SK-MEL-5 (cell line): Measurements from ENCODE around the gene KRTAP10-5. TPM values are rescaled to one million over a fixed set of nuclear protein-coding genes. Genes with fewer than 3 reads are reported as not detected.
"Not testable (repeated sequence)": the region's sequence is repeated elsewhere in the genome, so short reads cannot be mapped to it uniquely, and the experiment has no call there.

Experiments
- DNase-seq: peaks from one replicate; pipeline ENCODE4 v3.0.0-alpha.2; 2016; ENCODE audit warnings: low read depth, low spot score
- in situ Hi-C: cut with HindIII; loops from 2 replicates; pipeline ENCODE4 v1.10.0; 2016; ENCODE audit warnings: low sequenced_read_pairs, high pct_unique_total_duplicates, low pct_unique_long_range_greater_than_20kb
- total RNA-seq: library from RNA; depleted of rRNA; stranded (reverse); fragments of >200 nt; shearing (Covaris generic); gene quantifications from 2 replicates; pipeline ENCODE4 v1.2.3, GENCODE V29; 2014

KRTAP10-5 gene
- total RNA-seq, 1 experiment from 2014 or later: not detected

- no peak for DNase-seq
- in situ Hi-C loops: no loop called here
Observed at GRCh38 chr21:44613386-44614155, 33.2 kb upstream of the KRTAP10-5 start.

- no peak for DNase-seq
- in situ Hi-C loops: no loop called here
Observed at GRCh38 chr21:44612669-44613229, 32.3 kb upstream of the KRTAP10-5 start.

DNA sequence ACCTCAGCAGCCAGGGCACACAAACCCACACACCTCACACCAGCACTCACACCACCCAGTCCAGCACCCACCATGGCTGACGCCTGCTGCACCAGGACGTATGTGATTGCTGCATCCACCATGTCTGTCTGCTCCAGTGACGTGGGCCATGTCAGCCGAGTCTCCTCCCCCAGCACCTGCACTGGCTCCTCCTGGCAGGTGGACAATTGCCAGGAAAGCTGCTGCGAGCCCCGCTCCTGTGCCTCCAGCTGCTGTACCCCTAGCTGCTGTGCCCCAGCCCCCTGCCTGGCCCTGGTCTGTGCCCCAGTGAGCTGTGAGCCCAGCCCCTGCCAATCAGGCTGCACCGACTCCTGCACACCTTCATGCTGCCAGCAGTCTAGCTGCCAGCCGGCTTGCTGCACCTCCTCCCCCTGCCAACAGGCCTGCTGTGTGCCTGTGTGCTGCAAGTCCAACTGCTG lies 31.7 kb upstream of the KRTAP10-5 start, which contains the start of gene KRTAP10-8:
KRTAP10-8 (plus strand) TSS at position 51 of the 458 bp plus-strand sequence; CDS start at position 73, 22 bp downstream.
- no peak for DNase-seq
- in situ Hi-C loops: no loop called here

DNA sequence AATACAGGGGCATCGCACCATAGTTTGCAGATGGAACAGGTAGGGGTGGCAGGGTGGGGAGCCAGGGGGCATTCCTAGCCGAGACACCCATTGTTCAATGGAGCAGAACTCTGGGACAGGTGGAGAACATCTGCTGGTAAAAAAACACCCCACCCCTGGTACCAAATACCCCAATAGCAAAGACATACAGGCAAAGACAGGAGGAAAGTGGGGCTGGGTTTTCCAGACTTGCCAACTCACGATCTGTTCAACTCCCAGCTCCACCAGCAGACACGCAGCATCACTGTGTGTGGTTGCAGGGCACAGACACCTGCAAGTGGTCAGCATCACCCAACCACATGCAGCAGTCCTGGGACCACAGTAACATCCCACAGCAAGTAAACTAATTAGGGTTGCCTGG lies 31.1 kb upstream of the KRTAP10-5 start:
- in situ Hi-C loops: no loop called here
- no peak for DNase-seq

GRCh38 chr21:44610157-44610843 lies 29.9 kb upstream of the KRTAP10-5 start:
- in situ Hi-C loops, DNase-seq: not testable (repeated sequence)

DNA sequence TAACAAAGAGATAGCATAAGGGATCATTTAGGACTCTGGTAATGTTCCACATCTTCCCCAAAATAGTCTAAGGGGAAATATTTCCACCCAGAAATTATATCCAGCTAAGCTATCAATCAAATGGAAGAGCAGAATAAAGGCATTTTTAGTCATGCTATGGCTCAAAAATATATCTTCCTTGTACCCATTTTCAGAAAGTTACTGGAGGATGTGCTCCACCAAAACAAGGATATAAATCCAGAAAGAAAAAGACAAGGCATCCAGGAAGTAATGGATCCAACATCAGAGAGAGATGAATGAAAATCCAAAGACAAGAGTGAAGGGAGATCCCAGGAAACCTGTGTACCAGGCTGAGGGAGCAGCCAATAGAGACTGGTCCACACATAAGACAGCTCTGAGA lies 28.8 kb upstream of the KRTAP10-5 start:
- no peak for DNase-seq
- in situ Hi-C loops: no loop called here

GRCh38 chr21:44606495-44606894 lies 26.1 kb upstream of the KRTAP10-5 start:
- in situ Hi-C loops: no loop called here
- DNase-seq: no peak

DNA sequence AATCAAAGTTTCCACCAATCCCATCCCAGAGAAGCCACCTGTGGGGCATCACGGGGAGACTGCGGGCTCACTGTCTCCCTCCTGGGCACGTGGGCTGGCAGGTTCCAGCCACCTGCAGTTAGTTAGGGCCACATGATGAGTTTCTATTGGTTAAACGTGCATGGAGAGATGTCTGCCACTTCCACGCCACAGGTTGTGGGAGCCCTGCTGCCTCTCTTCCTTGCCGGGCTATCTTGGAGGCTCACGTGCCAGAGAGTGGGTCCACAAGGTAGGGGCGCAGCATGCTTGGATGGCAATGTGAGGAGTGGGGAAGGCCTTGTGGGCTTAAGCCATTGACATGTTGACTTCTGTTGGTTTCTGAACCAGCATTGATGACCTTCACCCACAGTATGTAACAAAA lies 23.5 kb upstream of the KRTAP10-5 start:
- in situ Hi-C loops: no loop called here
- no peak for DNase-seq

DNA sequence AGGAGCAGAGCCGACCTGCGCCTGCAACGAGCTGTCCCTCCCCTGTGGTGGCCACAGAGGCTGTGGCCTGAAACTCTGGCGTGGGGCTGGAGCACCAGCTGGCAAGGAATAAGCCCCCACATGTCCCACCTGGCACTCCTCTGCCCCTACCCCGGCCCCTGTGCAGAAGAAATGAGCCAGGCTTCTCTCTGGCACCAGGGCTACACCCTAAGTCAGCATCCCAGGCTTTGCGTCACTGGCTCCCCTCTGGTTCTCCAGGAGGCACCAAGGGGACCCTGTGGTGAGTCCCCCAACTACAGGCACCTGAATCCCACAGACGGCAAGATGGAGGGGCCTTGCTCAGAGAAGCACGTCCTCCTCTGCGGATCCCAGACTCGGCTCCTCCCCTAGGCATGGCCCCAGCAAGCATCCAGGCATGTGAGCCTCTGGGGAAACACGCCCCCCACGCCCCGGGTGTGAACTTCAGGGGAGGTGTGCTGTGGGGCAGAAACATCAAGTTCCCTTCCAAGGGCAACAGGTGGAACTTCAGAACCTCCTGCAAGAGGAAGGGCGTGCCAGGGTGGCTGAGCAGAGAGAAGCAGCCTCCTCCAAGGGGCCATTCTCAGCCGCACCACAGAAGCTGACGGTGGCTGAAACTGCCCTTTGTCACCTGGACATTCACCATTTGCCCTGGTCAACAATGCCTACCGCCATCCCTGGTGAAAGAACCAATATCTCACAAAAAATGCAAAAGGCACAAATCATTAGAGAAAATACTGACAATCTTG lies 22.9 kb upstream of the KRTAP10-5 start:
- no peak for DNase-seq
- in situ Hi-C loops: no loop called here

DNA sequence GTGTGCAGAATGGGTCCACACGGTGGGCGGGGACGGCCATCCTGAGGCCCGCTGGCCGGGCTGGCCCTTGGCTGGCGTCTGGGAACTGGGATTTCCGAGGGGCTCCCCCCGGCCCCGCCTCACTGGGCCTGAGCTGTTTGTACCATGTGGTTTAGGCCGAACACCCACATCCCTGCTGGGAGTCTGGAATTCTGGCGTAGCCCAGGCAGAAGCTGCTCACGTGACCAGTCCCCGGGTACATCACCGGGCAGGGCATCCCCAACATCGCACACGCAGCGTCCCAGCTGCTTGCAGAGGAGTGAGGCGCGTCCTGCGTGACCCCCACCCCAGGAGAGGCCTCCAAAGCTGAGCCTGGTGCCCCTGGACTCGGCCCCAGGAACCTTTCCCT lies 22.1 kb upstream of the KRTAP10-5 start:
- DNase-seq: no peak
- in situ Hi-C loops: no loop called here

GRCh38 chr21:44601596-44602462 lies 21.4 kb upstream of the KRTAP10-5 start:
- no peak for DNase-seq
- in situ Hi-C loops: no loop called here

- in situ Hi-C loops: not testable (repeated sequence)
- DNase-seq: peak; percentile 11
Observed at GRCh38 chr21:44601091-44601490, 20.7 kb upstream of the KRTAP10-5 start.

GRCh38 chr21:44600118-44600978 lies 19.9 kb upstream of the KRTAP10-5 start, which contains the start of gene KRTAP10-7:
Gene KRTAP10-7, plus strand, starts transcription at chr21:44600597. Its CDS starts 25 bp downstream, at chr21:44600622.
- in situ Hi-C loops, DNase-seq: not testable (repeated sequence)

GRCh38 chr21:44599264-44600029 lies 19.0 kb upstream of the KRTAP10-5 start:
- in situ Hi-C loops: no loop called here
- DNase-seq: no peak

DNA sequence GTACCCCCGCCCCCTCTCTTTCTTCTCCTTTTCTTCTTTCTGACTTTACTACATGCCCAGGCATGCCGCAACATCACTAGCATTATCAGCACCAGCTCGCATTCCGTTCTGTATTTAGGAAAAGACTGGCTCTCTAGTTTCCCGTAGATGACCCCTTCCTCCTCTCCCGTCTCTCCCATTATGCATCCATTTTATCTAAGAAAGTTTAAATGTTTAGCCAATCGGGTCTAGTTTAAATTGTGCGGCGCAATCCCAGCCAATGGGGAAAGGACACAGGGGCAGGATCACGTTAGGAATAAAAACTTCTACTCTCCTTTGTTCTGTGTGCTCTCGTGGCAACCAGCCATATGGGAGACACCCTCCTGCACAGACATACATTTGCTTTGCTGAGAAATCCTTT lies 17.7 kb upstream of the KRTAP10-5 start:
- DNase-seq: no peak
- in situ Hi-C loops: no loop called here
